Measurements from ENCODE around the gene EXO1. TPM values are rescaled to one million over a fixed set of nuclear protein-coding genes. Genes with fewer than 3 reads are reported as not detected.
"Not testable (repeated sequence)": the region's sequence is repeated elsewhere in the genome, so short reads cannot be mapped to it uniquely, and the experiment has no call there.

Gene EXO1
- polyA plus RNA-seq, 1 experiment, result 2.6 TPM

GRCh38 chr1:241846375-241846774 lies 1.6 kb upstream of the EXO1 start:
- Histone ChIP-seq H3K4me3 (ENCODE audit: low read depth, low read length) (no peak overlapping the region), H3K36me3 (ENCODE audit: control insufficient read depth, insufficient read depth, low read length) (no peaks in the 10 kb centered on the region), H3K27me3 (ENCODE audit: control insufficient read depth, insufficient read depth, low read length) (no peaks in the 10 kb centered on the region)
- no peak for DNase-seq (ENCODE audit: low read depth)
- ChIA-PET CTCF (interaction anchor here (0.8 to 2.2 kb wide), 3 partner anchors 8 to 236 kb away, joined by 3 to 7 read pairs (median 3); no protein-coding TSS in a partner anchor), POLR2A (no interaction called here)
- TF ChIP-seq CTCF (IDR thresholded peaks at IDR 0.05; ENCODE audit: insufficient read depth, low read depth, low read length), result no peak

GRCh38 chr1:241846862-241847539 lies 1.0 kb upstream of the EXO1 start:
- H3K27me3 ChIP-seq (ENCODE audit: control insufficient read depth, insufficient read depth, low read length), result no peaks in the 10 kb centered on the region
- CTCF ChIA-PET, result interaction anchor here (0.7 to 1.6 kb wide), 10 partner anchors 8 to 265 kb away, joined by 3 to 8 read pairs (median 4); partner anchors contain the start of gene MAP1LC3C
- DNase-seq (ENCODE audit: low read depth), result no peak
- H3K4me3 ChIP-seq (ENCODE audit: low read depth, low read length), result peak overlapping the region; percentile 75
- no peaks in the 10 kb centered on the region for H3K36me3 ChIP-seq (ENCODE audit: control insufficient read depth, insufficient read depth, low read length)
- POLR2A ChIA-PET, result no interaction called here
- TF ChIP-seq CTCF (IDR thresholded peaks at IDR 0.05; ENCODE audit: insufficient read depth, low read depth, low read length), result no peak

- TF ChIP-seq CTCF (IDR thresholded peaks at IDR 0.05; ENCODE audit: insufficient read depth, low read depth, low read length), result no peak
- ChIA-PET POLR2A (no interaction called here), CTCF (interaction anchor here (0.7 to 1.6 kb wide), 10 partner anchors 8 to 265 kb away, joined by 3 to 8 read pairs (median 4); partner anchors contain the start of gene MAP1LC3C)
- peak overlapping the region; percentile 75 for H3K4me3 ChIP-seq (ENCODE audit: low read depth, low read length)
- no peaks in the 10 kb centered on the region for H3K27me3 ChIP-seq (ENCODE audit: control insufficient read depth, insufficient read depth, low read length)
- no peak for DNase-seq (ENCODE audit: low read depth)
- H3K36me3 ChIP-seq (ENCODE audit: control insufficient read depth, insufficient read depth, low read length), result no peaks in the 10 kb centered on the region
Observed at GRCh38 chr1:241847540-241847795, 536 bp upstream of the EXO1 start.

GRCh38 chr1:241848686-241849344 lies 811 bp downstream of the EXO1 start:
- ChIA-PET POLR2A (no interaction called here), CTCF (interaction anchor here (1.6 kb wide), 1 partner anchor 150 kb away, joined by 8 read pairs; the partner anchor contains the start of gene MAP1LC3C)
- Histone ChIP-seq H3K4me3 (ENCODE audit: low read depth, low read length) (peak overlapping the region; percentile 75), H3K36me3 (ENCODE audit: control insufficient read depth, insufficient read depth, low read length) (no peaks in the 10 kb centered on the region), H3K27me3 (ENCODE audit: control insufficient read depth, insufficient read depth, low read length) (no peaks in the 10 kb centered on the region)
- TF ChIP-seq CTCF (IDR thresholded peaks at IDR 0.05; ENCODE audit: insufficient read depth, low read depth, low read length), result no peak
- no peak for DNase-seq (ENCODE audit: low read depth)

GRCh38 chr1:241849345-241849695 lies 1.3 kb downstream of the EXO1 start:
- Histone ChIP-seq H3K4me3 (ENCODE audit: low read depth, low read length) (no peak overlapping the region; the same call in 1 of the 2 replicates), H3K27me3 (ENCODE audit: control insufficient read depth, insufficient read depth, low read length) (no peaks in the 10 kb centered on the region), H3K36me3 (ENCODE audit: control insufficient read depth, insufficient read depth, low read length) (no peaks in the 10 kb centered on the region)
- TF ChIP-seq CTCF (IDR thresholded peaks at IDR 0.05; ENCODE audit: insufficient read depth, low read depth, low read length), result no peak
- no peak for DNase-seq (ENCODE audit: low read depth)
- ChIA-PET CTCF (no interaction called here), POLR2A (no interaction called here)

- CTCF ChIA-PET, result interaction anchor here (1.3 kb wide), 1 partner anchor 10 kb away, joined by 3 read pairs; no protein-coding TSS in a partner anchor
- H3K36me3 ChIP-seq (ENCODE audit: control insufficient read depth, insufficient read depth, low read length); POLR2A ChIA-PET; DNase-seq (ENCODE audit: low read depth); H3K4me3 ChIP-seq (ENCODE audit: low read depth, low read length); H3K27me3 ChIP-seq (ENCODE audit: control insufficient read depth, insufficient read depth, low read length): not testable (repeated sequence)
Observed at GRCh38 chr1:241855545-241856140, 7.6 kb downstream of the EXO1 start.
